HG02588 (cell line): ENCODE data around the gene ULBP1.
A peak's percentile ranks its signal among the peaks of the same experiment; 100 is the strongest.
"Not testable (repeated sequence)": the region's sequence is repeated elsewhere in the genome, so short reads cannot be mapped to it uniquely, and the experiment has no call there.

ENCODE experiments used
- ATAC-seq: cut with Tn5 transposase; IDR thresholded peaks from one replicate; pipeline ENCODE4 v1.9.1; 2021; ENCODE audit warnings: mild to moderate bottlenecking, moderate library complexity; ENCODE audit not compliant: unreplicated experiment

ULBP1 gene

GRCh38 chr6:149951096-149951495 is 12.6 kb upstream of the ULBP1 start:
- ATAC-seq: no peak

- no peak for ATAC-seq
These were observed 12.1 kb upstream of the ULBP1 start for GRCh38 chr6:149951626-149952025.

- not testable (repeated sequence) for ATAC-seq
These were observed 10.4 kb upstream of the ULBP1 start for GRCh38 chr6:149953390-149953789.

DNA sequence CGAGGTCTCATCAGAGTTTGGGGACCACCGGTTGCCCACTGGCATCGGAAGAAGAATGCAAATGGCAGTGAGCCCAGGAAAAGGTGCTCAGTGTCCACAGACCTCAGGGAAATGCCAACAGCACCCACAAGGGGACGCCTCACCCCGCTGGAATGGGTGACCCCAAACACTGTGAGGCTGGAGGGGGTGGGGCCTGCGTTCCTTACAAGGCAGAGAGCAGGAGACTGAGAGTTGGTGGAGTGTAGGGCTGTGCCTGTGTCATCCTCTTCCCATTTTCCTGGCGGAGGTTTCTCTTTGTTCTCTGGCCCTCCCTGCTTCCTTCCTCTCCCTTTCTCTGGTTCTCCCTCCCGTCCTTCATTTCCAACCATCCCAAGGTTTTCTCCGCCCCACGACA is 9.8 kb upstream of the ULBP1 start:
- not testable (repeated sequence) for ATAC-seq

- not testable (repeated sequence) for ATAC-seq
These were observed 9.3 kb upstream of the ULBP1 start for GRCh38 chr6:149954328-149954983.

- ATAC-seq: not testable (repeated sequence)
These were observed 8.6 kb upstream of the ULBP1 start for GRCh38 chr6:149954984-149955653.

DNA sequence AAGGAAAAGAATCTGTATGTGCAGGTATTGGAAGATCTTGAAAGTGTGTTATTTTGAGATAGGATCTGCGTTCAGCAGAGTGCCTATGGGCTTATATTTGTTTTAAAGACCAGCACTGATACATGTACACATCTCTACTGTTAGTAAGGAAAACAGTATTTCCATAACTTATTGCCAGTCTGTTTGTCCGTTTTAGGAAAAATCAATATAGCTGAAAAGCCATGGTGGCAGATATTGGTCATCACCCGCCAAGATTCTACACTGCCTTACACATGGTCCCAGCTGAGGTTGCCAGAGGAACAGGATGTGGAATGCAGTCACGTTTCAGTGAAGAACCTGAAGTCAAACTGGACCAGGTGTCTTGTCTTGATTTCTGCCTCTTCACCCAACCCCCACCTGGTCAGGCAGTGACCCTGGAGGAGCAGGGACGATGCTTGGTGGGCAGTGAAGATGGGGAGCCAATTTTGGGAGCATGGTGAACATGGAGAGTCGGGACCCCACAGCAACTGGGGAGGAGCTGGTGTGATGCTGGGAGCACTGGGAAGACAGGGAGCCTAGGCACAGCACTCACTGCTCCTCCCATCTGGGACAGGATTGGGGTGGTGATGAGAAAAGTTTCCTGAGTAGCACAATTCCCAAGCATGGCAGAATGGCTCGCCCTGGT is 8.0 kb upstream of the ULBP1 start:
- not testable (repeated sequence) for ATAC-seq

DNA sequence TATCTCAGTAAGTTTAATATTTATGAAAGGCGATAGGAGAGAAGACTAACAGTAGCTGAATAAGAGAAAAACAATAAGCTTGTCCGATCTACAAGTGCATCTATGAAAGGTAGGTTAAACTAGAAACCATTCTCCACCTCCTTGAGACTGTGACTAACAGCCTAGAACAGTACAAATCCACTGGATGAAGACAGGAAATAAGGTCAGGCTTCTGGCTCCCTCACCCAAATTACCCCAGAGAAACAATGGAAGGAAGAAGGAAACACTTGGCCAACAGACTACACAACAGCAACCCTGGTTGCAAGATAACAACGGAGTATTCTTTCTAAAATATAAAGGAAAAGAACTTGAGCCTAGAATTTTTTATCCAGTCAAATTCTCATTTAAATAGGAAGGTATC is 5.6 kb upstream of the ULBP1 start:
- not testable (repeated sequence) for ATAC-seq

GRCh38 chr6:149959806-149960205 is 3.9 kb upstream of the ULBP1 start:
- not testable (repeated sequence) for ATAC-seq

- no peak for ATAC-seq
These were observed 3.3 kb upstream of the ULBP1 start for GRCh38 chr6:149960488-149960887.

- no peak for ATAC-seq
These were observed 1.9 kb upstream of the ULBP1 start for GRCh38 chr6:149961728-149962425.

GRCh38 chr6:149962461-149963211 is 1.1 kb upstream of the ULBP1 start:
- ATAC-seq: no peak

DNA sequence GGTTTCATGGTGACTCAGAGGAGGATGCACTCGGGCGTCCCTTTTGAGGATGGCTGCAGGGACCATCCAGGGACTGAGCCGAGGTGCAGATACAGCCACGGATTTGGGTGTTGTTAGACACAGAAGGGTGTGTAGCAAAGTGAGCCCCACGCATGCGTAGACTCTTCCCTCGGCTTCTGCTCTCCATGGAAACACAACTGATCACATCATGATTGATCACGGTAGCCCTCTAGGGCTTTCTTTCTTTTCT is 606 bp upstream of the ULBP1 start:
- ATAC-seq: peak; percentile 38

DNA sequence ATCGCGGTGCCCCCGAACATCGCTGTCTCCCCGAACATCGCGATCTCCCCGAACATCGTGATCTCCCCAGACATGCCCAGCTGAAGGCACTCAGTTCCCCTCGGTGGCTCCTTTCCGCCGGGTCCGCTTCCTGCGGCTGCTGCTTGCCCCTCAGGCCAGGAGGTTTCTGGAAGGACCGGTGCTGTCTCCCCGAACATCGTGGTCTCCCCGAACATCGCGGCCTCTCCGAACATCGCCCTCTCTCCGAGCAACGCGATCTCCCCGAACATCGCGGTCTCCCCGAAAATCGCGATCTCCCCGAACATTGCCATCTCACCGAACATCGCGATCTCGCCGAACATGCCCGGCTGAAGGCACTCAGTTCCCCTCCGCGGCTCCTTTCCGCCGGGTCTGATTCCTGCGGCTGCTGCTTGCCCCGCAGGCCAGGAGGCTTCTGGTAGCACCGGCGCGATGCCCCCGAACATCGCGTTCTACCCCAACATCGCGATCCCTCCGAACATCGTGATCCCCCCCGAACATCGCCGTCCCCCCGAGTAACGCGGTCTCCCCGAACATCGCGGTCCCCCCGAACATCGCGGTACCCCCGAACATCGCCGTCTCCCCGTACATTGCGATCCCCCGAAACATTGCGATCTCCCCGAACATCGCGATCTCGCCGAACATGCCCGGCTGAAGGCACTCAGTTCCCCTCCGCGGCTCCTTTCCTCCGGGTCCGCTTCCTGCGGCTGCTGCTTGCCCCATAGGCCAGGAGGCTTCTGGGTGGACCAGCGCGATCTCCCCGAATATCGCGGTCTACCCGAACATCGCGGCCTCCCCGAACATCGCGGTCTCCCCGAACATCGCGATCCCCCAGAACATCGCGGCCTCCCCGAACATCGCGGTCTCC is 808 bp downstream of the ULBP1 start:
- no peak for ATAC-seq

- ATAC-seq: no peak
These were observed 1.7 kb downstream of the ULBP1 start for GRCh38 chr6:149965194-149966020.

DNA sequence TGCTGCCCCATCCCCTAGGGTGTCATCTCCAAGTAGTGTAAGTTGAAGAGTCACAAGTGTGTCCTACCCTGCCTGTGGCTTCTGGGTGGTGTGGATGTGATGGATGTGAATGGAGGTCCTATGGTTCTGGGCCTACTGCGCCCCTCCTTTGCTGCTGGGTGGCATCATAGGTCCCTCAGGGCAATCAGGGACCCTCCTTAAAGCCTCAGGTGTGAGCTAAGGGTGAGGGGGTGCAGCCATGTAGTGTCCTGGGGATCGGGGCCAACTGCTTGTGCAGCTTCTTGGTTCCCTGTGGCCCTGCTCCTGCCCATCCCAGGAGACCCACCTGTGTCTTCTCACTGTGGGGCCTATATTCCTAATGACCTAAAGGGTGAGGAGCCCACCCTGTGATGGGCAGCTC is 2.6 kb downstream of the ULBP1 start:
- not testable (repeated sequence) for ATAC-seq

GRCh38 chr6:149967591-149967990 is 3.8 kb downstream of the ULBP1 start:
- no peak for ATAC-seq

GRCh38 chr6:149967999-149968398 is 4.3 kb downstream of the ULBP1 start:
- ATAC-seq: not testable (repeated sequence)

DNA sequence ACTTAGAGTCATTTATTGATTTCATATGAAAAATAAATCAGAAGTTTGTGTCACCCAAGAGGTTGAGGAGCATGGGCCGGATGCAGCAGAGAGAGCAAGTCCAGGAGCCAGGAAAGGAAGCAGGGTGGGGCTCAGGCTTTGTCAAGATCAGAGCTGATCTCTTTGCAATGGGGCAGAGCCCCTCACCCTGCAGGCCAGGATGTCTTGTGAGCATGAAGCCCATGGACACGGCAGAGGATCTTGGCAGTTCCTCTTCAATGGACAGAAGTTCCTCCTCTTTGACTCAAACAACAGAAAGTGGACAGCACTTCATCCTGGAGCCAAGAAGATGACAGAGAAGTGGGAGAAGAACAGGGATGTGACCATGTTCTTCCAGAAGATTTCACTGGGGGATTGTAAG is 5.2 kb downstream of the ULBP1 start:
- not testable (repeated sequence) for ATAC-seq
